Measurements from ENCODE around the gene EFCAB12.

The EFCAB12 gene

DNA sequence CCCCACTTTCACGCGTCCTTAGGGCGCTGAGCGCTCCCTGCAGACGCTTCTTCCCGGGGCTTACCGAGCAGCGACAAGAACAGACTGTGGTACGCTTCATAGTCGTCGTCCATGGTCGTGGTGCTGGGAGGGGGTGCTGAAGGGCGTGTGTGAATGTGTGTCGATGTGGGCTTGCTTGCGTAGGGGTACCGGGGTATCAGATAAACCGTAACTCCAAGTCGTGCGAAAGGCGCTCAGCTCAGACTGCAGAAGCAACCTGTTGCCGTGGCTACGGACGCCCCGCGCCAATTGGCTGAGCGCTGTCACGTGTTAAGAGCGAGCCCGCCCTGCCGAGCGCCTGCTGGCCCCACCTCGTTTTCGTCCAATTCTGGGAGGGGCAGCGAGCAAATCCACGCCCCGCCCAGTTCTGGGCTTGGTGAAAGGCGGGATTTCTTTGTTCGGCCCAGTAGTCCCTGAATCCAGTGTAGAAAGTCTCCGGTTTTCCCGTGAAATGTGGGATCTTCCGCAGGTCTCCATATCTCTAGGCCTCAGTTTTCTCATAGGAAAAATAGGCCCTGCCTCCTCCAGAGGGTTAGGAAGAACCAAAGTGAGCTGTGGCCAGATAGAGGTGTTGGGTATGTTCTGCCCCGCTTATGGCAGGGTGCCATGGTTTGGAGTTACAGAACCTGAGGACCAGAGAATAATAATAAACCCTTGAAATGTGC lies at the start of gene EFCAB12:
TSS of gene EFCAB12 (minus strand) at position 261 of the 704 bp plus-strand sequence. CDS start at position 113, 148 bp downstream.
- peak; percentile 93 for DNase-seq

- no peak for DNase-seq
Measured at GRCh38 chr3:129476586-129476985, 48.1 kb upstream of the EFCAB12 start.

DNA sequence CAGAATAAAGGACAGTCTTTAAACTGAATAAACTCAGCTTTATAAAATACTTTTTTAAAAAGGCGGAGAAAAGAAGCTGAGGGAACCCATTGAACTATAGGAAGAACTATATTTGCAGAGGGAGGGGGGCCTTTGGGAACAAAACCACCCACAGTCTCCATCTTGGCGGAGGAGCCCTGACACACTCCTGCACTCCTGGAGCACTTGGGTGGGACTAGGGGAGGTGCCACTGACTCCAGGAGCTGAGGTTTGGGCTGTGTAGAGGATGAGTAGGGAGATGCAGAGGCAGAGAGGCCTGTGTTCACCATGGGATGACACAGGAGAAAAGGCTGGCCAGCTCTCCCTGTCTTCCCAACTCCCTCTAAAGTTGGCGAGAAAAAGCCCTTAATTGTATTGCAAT lies 47.4 kb upstream of the EFCAB12 start:
- DNase-seq: no peak

GRCh38 chr3:129474984-129475804 lies 46.8 kb upstream of the EFCAB12 start:
- no peak for DNase-seq

DNA sequence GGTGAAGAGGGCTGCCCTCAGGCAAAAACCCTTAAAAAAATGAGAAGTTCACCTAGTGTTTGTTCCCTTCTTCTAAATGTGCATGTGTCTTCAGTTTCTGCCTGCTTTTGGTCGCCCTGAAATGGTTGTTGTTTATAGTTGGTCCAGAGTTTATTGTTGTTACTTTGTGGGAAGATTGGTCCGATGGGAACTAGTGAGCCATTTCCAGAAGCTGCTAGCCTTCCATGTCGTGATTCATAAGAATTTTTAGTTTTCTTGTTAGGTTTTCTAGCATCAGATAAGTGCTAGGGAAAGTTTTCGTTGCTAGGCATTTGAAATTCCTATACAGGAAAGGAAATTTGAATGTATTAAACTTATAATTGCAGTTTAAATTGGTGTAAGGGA lies 45.3 kb upstream of the EFCAB12 start:
- DNase-seq: no peak

DNA sequence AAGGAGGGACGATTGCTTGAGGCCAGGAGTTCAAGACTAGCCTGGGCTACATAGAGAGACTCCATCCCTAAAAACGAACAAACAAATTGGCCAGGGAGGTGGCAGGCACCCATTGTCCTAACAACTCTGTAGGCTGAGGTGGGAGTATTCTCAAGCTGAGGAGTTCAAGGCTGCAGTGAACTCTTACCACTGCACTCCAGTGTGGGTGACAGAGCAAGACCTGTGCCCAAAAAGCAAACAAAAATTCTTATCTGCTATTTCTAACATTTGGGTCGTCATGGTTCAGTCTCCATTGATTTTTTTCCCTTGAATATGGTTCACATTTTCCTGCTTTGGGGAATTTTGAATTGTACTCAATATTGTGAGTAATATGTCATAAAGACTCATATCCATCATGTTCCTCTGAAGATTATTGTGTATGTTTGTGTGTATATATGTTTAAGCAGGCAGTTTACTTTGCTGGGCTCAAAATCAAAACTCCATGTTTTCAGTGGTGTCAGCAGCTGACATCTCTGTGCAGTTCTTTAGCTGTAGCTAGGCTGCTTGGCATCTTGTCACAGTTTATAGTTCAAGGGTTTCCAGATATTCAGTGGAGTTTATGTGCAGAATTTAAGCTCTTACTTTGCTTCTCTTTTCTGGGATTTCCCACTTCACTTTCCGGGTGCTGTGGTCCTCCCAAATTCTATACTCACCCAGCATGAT lies 44.8 kb upstream of the EFCAB12 start:
- DNase-seq: no peak

- DNase-seq: no peak
Measured at GRCh38 chr3:129470861-129471260, 42.4 kb upstream of the EFCAB12 start.

DNA sequence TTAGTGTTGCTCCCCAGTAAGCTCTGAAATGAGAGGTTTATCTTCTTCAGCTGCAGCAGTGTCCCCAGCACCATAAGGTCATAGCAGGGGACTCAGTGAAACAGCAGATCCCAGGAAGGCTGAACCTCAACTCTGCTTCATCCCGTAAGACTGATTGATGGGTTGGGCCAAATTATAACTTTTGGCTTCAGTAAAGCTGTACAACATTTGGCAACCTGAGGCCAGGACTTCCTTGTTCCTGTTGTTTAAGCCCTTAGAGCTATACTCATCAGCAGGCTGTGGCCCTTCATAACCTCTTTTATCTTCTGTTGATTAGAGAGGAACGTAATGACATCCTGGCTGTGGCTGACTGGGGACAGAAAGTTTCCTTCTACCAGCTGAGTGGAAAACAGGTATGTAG lies 40.6 kb upstream of the EFCAB12 start:
- DNase-seq: no peak

DNA sequence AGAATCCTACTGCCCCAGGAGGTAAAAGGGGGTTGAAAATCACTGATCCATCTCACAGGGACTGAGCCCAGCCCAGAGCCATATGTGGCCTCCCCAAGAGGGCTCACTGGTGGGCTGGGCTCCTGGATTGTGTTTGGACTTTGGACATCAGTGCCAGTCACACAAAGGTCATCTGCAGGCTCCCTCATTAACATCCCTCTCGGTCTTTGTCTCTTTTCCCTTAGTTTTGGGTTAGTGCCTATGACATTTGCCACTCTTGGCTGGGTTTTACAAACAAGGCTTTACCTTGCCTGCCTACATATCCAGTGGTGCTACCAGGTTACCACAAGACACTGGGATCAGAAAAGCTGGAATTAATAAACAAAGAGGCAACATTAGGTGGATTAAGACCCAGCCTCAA lies 39.5 kb upstream of the EFCAB12 start:
- no peak for DNase-seq

- DNase-seq: no peak
Measured at GRCh38 chr3:129463716-129464115, 35.3 kb upstream of the EFCAB12 start.

DNA sequence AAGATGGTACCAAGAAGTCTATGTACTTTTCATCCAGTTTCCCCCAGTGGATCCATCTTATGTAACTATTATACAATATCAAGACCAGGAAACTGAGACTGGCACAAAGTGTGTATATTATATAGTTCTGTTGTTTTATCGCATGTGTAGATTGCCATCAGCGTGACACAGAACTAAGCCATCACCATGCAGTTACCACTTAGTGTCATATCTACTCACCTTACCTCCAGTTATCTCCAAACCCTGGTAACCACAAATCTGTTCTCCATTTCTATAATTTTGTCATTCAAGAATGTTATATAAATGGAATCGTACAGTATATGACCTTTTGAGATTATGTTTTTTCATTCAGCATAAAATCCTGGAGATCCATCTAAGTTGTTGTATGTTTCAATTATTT lies 34.7 kb upstream of the EFCAB12 start:
- DNase-seq: no peak

DNA sequence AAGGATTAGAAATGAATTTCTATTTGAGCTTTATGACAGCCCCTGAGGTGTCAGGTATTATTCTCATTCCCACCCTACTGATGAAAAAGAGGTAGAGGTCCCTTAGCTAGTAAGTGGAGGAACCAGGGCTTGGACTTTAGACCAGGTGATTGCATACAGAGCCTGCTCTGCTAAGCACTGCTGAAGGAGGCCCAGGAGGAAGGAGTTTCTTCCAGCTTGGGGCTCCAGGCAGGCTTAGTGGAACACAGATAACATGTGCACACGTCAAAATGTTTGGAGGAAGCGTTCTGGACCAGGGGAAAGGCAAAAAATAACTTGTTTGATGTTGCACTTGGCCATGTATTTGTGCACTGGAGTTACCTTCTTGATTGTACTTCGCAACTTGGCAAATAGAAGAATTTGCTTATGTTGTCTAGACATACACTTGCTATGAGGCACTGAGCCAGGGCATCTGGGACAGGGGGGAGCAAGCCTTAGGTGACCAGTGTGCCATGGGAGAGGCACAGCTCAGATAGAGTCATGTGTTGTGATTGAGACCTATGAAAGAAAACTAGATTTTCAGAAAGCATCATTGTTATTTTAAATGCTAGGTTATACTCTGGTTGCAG lies 34.0 kb upstream of the EFCAB12 start:
- no peak for DNase-seq

DNA sequence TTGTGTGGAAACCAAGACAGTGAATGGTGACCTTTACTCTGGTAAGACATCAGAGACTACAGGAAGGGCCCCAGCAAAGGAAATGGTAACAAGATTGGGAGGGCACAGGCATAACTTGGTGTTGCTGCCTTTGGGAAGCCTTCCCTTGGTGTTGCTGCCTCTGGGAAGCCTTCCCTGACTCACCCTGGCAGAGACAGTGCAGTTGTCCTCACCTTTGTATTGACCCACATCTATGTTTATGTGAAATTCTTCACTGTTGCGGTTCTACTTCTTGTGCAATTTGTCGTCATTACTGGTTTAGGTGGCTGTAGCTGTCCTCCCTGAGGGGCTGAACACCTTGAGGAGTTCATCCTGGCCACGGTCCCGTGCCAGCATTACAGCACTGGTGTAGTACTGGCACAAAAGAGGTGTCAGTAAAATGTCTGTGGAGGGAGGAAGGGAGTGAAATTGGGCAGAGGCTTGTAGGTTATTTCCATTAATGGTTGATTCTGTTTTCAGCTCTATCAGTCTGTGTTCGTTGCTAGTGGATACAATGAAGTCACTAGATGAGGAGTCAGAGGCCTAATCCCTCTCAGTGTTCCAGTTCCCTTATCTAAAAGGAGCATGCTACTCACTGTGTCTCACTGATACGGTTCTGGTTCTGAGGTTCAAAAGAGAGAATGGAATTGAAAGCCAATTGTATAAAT lies 33.2 kb upstream of the EFCAB12 start:
- no peak for DNase-seq

DNA sequence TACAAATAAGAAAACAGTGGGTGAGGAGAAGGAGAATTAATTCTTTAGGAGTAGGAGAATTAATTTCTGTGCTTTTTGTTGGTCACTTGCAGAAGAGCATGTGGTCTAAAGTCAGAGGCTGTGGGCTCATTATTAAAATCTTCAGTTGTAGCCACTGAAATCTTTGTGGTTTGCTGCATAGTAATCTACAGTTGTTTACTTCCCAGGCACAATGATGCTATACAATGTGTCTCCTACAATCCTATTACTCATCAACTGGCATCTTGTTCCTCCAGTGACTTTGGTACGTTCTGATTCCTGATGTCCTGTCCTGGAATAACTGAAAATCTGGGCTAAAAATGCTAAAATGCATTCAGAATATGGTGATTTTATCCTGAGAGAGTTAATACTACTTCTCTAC lies 32.6 kb upstream of the EFCAB12 start:
- DNase-seq: no peak

DNA sequence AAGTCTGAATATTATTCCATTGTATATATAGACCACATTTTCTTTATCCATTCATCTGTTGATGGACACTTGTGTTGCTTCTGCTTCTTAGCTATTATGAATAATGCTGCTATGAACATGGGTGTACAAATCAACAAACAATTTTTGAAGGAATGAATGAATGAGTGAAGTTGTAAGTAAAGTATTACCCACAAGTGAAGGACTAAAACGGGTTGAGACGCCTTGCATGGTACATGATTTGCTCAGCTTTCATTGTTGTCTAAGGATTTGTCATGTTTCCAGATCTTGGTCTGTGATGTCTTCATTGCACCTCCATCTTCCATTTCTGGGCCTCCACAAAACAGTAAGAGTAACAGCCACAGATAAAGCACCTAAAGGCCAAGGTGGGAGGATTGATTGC lies 32.1 kb upstream of the EFCAB12 start:
- DNase-seq: no peak

DNA sequence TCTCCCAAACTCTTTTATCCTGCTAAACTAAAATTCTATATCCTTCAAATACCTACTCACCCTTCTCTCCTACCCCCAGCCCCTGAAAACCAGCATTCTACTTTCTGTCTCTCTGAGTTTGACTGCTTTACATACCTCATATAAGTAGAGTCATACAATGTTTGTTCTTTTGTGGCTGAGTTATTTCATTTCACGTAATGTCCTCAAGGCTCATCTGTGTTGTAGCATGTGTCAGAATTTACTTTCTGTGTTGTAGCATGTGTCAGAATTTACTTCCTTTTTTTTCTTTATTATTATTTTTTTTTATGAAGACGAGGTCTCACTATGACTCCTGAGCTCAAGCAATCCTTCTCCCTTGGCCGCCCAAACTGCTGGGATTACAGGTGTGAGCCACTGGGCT lies 31.7 kb upstream of the EFCAB12 start:
- DNase-seq: no peak

GRCh38 chr3:129453732-129454131 lies 25.3 kb upstream of the EFCAB12 start:
- DNase-seq: no peak

GRCh38 chr3:129449279-129450115 lies 21.1 kb upstream of the EFCAB12 start:
- DNase-seq: no peak

- no peak for DNase-seq
Measured at GRCh38 chr3:129448186-129448895, 19.9 kb upstream of the EFCAB12 start.

- DNase-seq: no peak
Measured at GRCh38 chr3:129446926-129447325, 18.5 kb upstream of the EFCAB12 start.

DNA sequence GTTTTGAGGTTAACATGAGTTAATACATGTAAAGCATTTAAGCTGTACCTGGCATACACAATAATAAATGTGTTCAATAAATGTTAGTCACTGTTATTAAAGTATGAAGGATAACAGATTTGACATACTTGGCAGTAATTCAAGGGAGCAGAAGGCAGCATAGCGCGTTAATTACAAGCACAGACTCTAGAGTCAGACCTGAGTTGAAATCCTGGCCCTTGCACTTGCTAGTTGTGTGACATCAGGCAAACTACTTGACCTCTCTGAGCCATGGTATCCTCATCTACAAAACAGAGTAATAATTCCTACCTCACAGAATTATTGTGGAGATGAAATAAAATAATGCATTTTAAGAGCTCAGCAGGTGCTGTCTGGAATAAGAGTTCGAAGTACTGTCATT lies 17.0 kb upstream of the EFCAB12 start:
- no peak for DNase-seq

Data from NCI-H345 (cell line).